HG03175 (cell line): ENCODE measurements around the gene RABL2A.
"Not testable (repeated sequence)": the region's sequence is repeated elsewhere in the genome, so short reads cannot be mapped to it uniquely, and the experiment has no call there.

Experiments
- ATAC-seq: cut with Tn5 transposase; IDR thresholded peaks from one replicate; pipeline ENCODE4 v1.9.1; 2021; ENCODE audit warnings: mild to moderate bottlenecking, moderate library complexity; ENCODE audit not compliant: unreplicated experiment

Gene RABL2A

GRCh38 chr2:113677330-113677729, 50.3 kb downstream of the RABL2A start:
- ATAC-seq, result no peak

DNA sequence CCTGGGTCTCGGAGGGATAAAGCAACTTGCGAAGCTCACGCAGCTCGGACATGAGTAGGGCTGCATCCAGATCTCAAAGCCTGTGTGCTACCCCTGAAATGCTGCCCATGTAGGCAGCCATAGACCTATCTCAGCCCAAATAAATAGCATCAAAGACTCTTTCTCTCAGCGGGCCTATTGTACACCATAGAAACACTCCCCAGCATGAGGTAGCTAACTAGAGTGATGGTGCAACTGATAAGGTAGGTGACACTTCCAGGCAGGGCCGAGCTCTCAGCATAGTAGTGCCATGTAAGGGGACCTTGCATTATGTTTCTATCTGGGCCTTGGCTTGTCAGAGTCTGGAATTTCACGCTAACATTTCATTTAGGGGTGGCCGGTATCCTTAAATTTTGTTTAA, 52.4 kb downstream of the RABL2A start:
- no peak for ATAC-seq

DNA sequence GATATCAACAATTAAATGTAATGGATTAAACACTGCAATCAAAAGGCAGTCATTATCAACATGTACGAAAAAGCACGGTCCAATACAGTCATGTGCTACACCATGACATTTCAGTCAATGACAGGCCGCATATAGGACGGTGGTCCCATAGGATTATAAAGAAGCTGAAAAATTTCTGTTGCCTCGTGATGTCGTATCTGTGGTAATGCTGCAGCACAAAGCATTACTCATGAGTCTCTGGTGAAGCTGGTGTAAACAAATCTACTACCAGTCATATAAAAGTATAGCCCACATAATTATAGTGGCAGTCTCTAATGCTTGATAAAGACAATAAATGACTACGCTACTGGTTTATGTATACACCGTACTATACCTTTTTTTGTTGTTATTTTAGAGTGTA, 58.4 kb downstream of the RABL2A start:
- ATAC-seq, result no peak

- no peak for ATAC-seq
Observed at GRCh38 chr2:113686537-113686936, 59.5 kb downstream of the RABL2A start.

DNA sequence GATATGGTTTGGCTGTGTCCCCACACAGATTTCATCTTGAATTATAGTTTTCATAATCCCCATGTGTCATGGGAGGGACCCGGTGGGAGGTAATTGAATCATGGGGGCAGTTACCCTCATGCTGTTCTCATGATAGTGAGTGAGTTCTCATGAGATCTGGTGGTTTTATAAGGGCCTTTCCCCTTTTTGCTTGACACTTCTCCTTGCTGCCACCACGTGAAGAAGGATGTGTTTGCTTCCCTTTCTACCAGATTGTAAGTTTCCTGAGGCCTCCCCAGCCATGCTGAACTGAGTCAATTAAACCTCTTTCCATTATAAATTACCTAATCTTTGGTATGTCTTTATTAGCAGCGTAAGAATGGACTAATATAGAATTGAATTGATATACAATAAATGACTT, 63.8 kb downstream of the RABL2A start:
- not testable (repeated sequence) for ATAC-seq
